DMS114 treated with DMSO at 0.1 percent for 48 hours (cell line): ENCODE data around the gene PRPF6.

Experiments
- DNase-seq: peaks from one replicate; lab custom pipeline; 2025; ENCODE audit not compliant: unreplicated experiment; lab: John Stamatoyannopoulos, UW

Gene PRPF6

GRCh38 chr20:64058536-64058935 is 77.6 kb downstream of the PRPF6 start:
- no peak for DNase-seq

- DNase-seq: no peak
These were observed 81.3 kb downstream of the PRPF6 start for GRCh38 chr20:64062276-64062595.

GRCh38 chr20:64062596-64063388 is 81.9 kb downstream of the PRPF6 start, which contains the start of gene TCEA2:
TSS of gene TCEA2 (plus strand) at chr20:64063198. CDS start at chr20:64063313, 115 bp downstream.
- DNase-seq: peak; percentile 91

- DNase-seq: no peak
These were observed 82.6 kb downstream of the PRPF6 start for GRCh38 chr20:64063389-64064144.

DNA sequence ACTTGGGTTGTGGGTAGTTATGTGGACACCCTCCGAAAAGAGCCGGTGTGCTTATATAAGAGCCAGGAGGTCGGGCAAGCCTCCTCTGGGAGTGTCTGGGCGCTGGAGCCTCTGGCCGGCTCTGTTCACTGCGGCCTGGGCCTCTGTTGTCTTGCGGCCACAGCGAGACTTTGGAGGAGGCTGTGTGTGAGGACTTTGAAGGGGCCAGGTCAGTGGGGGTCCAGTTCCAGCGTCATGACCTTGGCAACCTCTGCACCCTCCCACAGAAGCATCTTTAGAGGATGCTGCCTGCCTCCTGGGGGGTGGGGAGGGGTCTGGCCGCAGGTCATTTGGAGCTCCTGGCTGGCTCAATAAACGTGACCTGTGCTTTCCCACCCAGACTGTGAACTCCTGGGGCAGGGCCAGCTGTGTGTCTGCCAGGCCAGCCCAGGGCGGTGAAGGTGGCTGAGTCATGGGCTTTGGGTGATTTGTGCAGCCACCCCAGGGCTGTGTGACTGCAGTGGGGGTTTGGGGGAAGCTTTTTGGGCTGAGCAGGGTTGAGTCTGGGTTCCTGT is 83.3 kb downstream of the PRPF6 start:
- no peak for DNase-seq

DNA sequence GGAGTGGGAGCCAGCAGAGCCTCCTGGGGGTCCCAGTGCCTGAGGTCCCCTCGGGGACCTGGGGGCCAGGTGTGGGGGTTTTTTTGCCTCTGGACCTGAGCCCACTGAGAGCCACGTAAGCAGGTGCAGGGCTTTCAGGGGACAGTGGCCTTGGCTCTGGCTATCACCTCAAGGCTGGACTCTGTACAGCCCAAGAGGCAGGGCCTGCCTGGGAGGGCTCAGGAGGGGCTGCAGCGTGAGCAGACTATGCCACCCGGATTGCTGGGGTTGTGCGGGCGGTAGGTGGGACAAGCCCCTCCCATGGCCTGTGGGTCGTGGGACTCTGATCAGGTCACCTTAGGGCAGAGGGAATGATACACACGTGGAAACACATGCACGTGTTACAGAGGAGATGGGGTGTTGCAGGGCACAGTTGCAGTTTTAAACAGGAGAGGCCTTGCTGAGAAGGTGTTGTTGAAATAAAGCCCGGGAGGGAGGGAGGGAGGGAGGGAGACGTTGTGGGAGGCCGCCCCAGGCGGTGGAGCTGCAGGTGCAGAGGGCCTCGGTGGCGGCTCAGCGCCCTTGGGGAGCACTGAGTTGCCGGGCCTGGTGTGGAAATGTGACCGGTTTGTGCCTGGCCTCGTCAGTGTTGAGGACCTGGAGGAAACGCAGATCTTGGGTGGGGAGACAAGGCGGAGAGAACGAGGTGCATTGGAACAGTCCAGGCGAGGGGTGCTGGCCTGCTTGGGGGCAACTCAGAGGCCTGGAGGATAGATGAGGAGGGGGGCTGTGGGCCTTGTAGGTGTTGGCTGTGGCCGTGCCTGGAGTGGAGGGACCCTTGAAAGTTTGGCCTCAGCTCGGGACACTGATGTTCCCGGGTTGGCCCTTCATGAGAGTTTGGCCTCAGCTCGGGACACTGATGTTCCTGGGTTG is 84.4 kb downstream of the PRPF6 start:
- no peak for DNase-seq

DNA sequence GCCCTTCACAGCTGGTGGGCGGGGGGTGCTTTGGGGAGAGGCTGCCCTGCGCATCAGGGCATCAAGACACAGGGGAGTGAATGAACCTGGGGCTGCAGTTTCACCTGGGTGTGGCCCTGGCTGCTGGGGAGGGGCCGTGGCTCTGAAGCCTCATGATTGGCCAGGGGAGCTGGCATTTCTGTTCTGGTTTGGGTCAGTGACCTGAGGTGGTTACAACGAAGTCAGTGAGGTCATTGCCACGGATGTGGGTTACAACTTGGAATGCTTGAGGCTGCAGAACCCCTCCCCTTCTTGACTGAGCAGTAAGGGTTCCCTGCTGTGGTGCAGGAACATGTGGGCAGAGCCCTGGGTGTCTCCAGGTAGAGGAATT is 85.0 kb downstream of the PRPF6 start:
- no peak for DNase-seq

DNA sequence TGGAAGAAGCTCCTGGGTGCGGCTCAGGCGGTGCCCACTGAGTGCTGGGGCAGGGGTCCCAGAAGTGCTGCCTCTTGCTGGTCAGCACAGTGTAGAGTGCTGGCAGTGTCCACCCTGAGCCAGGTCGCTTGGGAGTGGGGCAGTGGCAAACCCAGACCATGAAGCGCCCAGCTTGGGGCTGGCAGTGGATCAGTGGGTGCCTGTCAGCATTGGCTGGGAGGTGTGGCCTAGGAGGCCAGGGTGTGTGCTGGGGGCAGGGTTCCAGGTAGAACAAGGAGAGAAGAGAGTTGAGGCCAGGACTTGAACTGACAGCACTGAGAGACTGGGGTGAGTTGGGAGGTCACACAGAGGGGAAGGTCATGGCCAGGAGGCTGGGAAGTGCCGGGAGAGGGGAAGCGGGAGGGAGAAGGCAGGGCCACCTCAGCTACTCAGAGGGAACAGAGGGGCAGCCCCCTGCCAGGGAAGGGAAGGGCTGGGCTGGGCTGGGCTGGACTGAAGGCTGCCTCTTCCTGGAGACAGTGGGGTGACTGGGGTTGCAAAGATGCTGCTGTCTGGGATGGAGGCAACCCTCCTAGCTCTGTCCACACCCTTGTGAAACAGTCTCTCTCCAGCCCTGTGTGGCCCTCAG is 86.2 kb downstream of the PRPF6 start:
- no peak for DNase-seq

DNA sequence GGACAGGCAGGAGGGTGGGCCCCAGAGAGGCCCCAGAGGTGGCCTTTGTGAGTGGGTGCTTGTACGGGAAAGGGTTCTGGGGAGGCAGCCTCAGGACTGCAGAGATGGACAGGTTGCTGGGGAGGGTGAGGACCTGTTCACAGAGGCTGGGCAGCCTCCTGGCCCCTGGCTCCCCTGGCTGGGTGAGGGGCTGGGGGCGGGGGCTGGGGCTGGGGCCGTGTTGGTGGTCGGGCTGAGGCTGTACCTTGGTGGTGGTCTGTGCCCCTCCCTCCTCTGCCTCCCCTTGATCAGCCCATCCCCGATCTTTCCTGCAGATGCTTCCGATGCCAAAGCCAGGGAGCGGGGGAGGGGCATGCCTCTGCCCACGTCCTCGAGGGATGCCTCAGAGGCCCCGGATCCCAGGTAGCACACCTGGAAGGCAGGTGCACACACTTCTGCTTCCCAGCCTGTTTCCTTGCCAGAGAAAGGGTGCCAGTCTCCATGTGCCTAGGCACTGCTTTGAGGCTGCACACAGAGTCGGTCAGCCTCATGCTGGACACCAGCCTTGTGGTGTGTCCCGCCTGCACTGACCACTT is 86.9 kb downstream of the PRPF6 start:
- DNase-seq: no peak

- DNase-seq: no peak
These were observed 87.7 kb downstream of the PRPF6 start for GRCh38 chr20:64068386-64069208.

DNA sequence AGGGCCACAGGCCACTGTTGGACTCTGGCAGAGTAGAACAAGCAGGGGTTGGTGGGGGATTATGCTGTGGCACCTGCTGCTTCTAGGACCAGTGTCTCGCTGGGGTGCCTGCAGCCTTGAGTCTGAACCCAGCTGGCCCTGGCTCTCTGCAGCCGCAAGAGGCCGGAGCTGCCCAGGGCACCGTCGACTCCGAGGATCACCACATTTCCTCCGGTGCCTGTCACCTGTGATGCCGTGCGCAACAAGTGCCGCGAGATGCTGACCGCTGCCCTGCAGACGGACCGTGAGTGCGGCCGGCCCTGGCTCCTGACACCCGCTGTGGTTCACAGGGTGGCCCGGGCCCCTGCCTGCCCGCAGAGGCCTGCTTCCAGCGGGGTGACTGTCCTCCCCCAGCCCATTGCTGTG is 88.3 kb downstream of the PRPF6 start:
- no peak for DNase-seq

- no peak for DNase-seq
These were observed 88.8 kb downstream of the PRPF6 start for GRCh38 chr20:64069614-64070243.

GRCh38 chr20:64070244-64070993 is 89.5 kb downstream of the PRPF6 start:
- DNase-seq: no peak

DNA sequence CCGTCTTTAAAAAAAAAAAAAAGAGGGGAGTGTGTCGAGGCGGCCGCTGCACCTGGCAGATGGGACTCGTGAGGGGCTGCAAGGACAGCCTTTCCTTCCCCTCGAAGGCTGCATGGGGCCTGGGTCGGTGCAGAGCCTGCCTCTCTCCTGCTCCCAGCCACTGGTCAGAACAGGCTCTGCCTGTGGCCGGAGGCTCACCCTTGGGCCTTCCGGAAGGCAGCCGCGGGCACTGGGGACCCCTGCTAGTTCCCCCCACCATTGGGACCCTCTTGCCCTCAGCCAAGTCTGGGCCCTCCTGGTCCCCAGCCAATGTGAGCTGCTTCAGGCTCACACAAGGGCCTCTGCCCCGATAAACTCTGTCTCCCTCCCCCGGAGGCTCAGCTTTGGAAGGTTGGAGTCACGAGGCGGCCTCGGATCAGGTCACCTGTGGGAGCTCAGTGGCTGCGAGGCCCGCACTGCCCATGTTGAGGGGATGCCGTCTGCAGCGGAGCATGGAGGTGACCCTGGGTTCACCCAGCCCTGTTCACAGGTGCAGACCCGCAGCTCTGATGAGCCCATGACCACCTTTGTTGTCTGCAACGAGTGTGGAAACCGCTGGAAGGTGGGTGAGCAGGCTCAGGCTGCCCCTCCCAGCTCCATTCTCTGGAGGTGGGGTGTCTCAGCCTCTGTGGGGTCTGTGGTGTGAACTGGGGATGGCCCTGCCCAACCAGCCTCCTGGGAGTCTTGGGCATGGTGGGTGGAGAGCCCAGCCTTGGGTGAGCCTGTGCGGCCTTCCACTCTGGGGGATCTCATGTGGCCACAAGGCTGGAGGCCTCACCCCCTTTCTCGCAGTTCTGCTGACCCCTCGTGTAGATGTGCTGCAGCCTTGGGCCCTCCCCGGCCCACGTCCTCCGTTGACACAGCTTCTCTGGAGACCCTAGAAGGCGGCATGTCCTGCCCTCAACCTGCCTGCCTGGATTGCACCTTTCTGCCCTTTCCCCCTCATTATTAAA is 90.7 kb downstream of the PRPF6 start:
- DNase-seq: no peak

- no peak for DNase-seq
These were observed 91.6 kb downstream of the PRPF6 start for GRCh38 chr20:64072498-64073063.

DNA sequence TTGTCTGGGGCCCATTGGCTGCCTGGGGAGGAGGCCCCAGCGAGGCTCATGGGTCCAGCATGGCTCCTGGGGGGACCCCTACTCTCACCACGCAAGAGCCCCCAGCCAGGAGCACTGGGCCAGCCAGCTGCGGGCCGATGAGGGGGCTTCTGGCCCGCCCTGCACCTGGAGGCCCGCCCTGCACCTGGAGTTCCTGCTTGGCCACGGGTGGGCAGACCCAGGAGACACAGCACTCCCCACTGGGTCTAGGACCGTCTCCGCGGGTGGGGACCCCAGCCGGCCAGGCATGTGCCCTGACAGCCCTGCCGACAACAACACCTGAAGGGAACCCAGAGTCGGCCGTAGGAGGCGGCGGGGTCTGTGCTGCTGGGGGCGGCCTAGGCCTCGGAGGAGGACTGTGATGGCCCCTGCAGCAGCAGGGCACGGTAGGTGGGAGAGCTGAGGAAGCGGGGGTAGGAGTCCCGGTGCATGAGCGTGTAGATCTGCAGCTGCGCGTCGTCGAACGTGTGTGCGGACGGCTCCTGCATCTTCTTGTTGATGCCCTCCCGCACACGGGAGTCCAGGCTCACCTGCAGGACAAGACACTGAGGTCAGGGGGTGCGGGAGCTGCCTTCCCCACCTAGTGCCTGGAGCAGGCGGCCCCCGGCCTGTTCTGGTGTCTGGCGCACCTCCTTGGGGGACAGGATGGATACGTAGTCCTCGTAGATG is 92.7 kb downstream of the PRPF6 start:
- no peak for DNase-seq
